ENCODE data around the gene SOX6. TPM values are rescaled to one million over a fixed set of nuclear protein-coding genes. Genes with fewer than 3 reads are reported as not detected.

Gene SOX6
- total RNA-seq, 1 experiment from 2014 or later, result 18.5 TPM

GRCh38 chr11:15969701-15970329 lies 386.5 kb downstream of the SOX6 start:
- Histone ChIP-seq H3K9me3 (replicated peaks) (no peaks in the 10 kb centered on the region), H3K36me3 (no peaks in the 10 kb centered on the region), H3K4me3 (peak overlapping the region; percentile 3), H3K27me3 (replicated peaks) (no peaks in the 10 kb centered on the region), H3K27ac (peak overlapping the region; percentile 94), H3K4me1 (replicated peaks) (peaks cover 40% of the 10 kb centered on the region)
- peak in 1 of 2 experiments; percentile 73 for DNase-seq (ENCODE audit: low read depth in 1 of 2, low spot score in 2 of 2)

DNA sequence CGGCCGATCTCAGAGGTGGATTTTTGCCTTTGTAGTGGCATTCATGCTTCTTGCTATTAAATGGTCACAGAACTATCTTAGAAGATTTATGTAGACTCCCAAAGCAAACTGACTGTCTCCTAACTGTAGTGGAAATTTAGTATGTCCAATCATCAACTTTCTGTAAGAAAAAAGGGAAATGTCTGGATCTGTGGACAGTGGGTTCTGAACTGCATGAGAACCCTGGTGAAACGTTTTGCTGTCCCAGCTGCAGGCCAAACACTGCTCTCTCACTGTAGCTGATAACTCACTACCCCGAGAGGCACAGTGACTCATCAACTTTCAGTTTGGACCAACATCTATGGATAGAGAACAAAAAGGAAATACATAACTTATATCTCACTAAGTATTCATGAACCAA lies 387.1 kb downstream of the SOX6 start:
- H3K36me3 ChIP-seq, result no peaks in the 10 kb centered on the region
- H3K4me3 ChIP-seq, result peak overlapping the region; percentile 3; the same call in 1 of the 2 replicates
- peak overlapping the region; percentile 94 for H3K27ac ChIP-seq
- no peaks in the 10 kb centered on the region for H3K27me3 ChIP-seq (replicated peaks)
- no peaks in the 10 kb centered on the region for H3K9me3 ChIP-seq (replicated peaks)
- DNase-seq (ENCODE audit: low read depth in 1 of 2, low spot score in 2 of 2), result peak; percentile 84 to 87
- H3K4me1 ChIP-seq (replicated peaks), result peaks cover 42% of the 10 kb centered on the region

- Histone ChIP-seq H3K27me3 (replicated peaks) (no peaks in the 10 kb centered on the region), H3K4me1 (replicated peaks) (peaks cover 47% of the 10 kb centered on the region), H3K27ac (peak overlapping the region; percentile 94), H3K36me3 (no peaks in the 10 kb centered on the region), H3K9me3 (replicated peaks) (no peaks in the 10 kb centered on the region), H3K4me3 (no peak overlapping the region)
- peak in 1 of 2 experiments; percentile 56 for DNase-seq (ENCODE audit: low read depth in 1 of 2, low spot score in 2 of 2)
Observed at GRCh38 chr11:15968461-15969130, 387.8 kb downstream of the SOX6 start.

DNA sequence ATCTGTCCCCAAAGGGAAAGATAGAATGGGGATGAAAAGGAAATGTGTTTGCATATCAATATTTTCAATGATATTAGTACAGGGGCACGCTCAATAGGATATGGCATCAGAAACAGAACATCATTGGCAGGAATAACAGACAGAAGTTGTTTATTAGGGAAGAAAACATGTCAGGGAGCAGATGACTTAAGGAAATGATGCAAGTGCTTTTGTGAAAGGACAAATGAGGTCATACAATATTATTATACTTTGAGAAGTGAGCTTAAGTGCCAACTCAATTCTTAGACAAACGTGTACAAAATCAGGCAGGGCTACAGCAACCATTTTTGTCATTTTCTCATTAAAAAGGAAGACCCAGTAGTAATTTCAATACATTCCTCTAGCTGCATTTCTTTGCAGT lies 388.4 kb downstream of the SOX6 start:
- Histone ChIP-seq H3K4me1 (replicated peaks) (peaks cover 47% of the 10 kb centered on the region), H3K27me3 (replicated peaks) (no peaks in the 10 kb centered on the region), H3K9me3 (replicated peaks) (no peaks in the 10 kb centered on the region), H3K27ac (peak overlapping the region; percentile 94), H3K36me3 (no peaks in the 10 kb centered on the region), H3K4me3 (no peak overlapping the region)
- DNase-seq (ENCODE audit: low read depth in 1 of 2, low spot score in 2 of 2), result no peak

- Histone ChIP-seq H3K9me3 (replicated peaks) (no peaks in the 10 kb centered on the region), H3K4me1 (replicated peaks) (peaks cover 47% of the 10 kb centered on the region), H3K27me3 (replicated peaks) (no peaks in the 10 kb centered on the region), H3K36me3 (no peaks in the 10 kb centered on the region), H3K27ac (peak overlapping the region; percentile 94), H3K4me3 (no peak overlapping the region)
- no peak for DNase-seq (ENCODE audit: low read depth in 1 of 2, low spot score in 2 of 2)
Observed at GRCh38 chr11:15967166-15967565, 389.2 kb downstream of the SOX6 start.

- H3K27ac ChIP-seq, result no peak overlapping the region
- H3K4me3 ChIP-seq, result no peak overlapping the region
- no peaks in the 10 kb centered on the region for H3K36me3 ChIP-seq
- H3K4me1 ChIP-seq (replicated peaks), result peaks cover 45% of the 10 kb centered on the region
- no peak for DNase-seq (ENCODE audit: low read depth in 1 of 2, low spot score in 2 of 2)
- H3K9me3 ChIP-seq (replicated peaks), result no peaks in the 10 kb centered on the region
- H3K27me3 ChIP-seq (replicated peaks), result no peaks in the 10 kb centered on the region
Observed at GRCh38 chr11:15965562-15966250, 390.6 kb downstream of the SOX6 start.

- H3K4me1 ChIP-seq (replicated peaks), result peaks cover 21% of the 10 kb centered on the region
- no peaks in the 10 kb centered on the region for H3K36me3 ChIP-seq
- no peaks in the 10 kb centered on the region for H3K9me3 ChIP-seq (replicated peaks)
- DNase-seq (ENCODE audit: low read depth in 1 of 2, low spot score in 2 of 2), result no peak
- H3K27ac ChIP-seq, result no peak overlapping the region
- H3K27me3 ChIP-seq (replicated peaks), result no peaks in the 10 kb centered on the region
- no peak overlapping the region for H3K4me3 ChIP-seq
Observed at GRCh38 chr11:15963266-15963665, 393.1 kb downstream of the SOX6 start.

GRCh38 chr11:15958910-15959309 lies 397.4 kb downstream of the SOX6 start:
- H3K27ac ChIP-seq, result no peak overlapping the region
- peaks cover 10% of the 10 kb centered on the region for H3K4me1 ChIP-seq (replicated peaks)
- H3K4me3 ChIP-seq, result no peak overlapping the region
- no peaks in the 10 kb centered on the region for H3K36me3 ChIP-seq
- DNase-seq (ENCODE audit: low read depth in 1 of 2, low spot score in 2 of 2), result no peak
- H3K9me3 ChIP-seq (replicated peaks), result no peaks in the 10 kb centered on the region; the same call in 1 of the 2 replicates
- no peaks in the 10 kb centered on the region for H3K27me3 ChIP-seq (replicated peaks)

DNA sequence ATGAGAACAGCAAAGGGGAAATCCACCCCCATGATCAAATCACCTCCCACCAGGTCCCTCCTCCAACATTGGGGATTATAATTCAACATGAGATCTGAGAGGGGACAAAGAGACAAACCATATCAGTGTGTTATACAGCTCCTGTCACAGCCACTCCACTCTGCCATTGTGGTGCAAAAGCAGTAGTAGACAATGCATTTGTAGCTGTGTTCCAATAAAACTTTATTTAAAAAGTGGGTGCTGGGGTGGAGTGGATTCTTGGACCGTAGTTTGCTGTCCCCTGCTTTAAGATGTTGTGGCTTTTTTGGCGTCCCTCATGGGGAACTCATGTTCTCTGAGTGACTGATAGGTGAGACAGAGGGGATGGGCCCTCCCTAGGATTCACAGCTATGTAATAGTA lies 399.1 kb downstream of the SOX6 start:
- Histone ChIP-seq H3K36me3 (no peaks in the 10 kb centered on the region), H3K9me3 (replicated peaks) (no peaks in the 10 kb centered on the region; the same call in 1 of the 2 replicates), H3K4me1 (replicated peaks) (peaks cover 9% of the 10 kb centered on the region), H3K27me3 (replicated peaks) (no peaks in the 10 kb centered on the region), H3K27ac (no peak overlapping the region), H3K4me3 (no peak overlapping the region)
- no peak for DNase-seq (ENCODE audit: low read depth in 1 of 2, low spot score in 2 of 2)

DNA sequence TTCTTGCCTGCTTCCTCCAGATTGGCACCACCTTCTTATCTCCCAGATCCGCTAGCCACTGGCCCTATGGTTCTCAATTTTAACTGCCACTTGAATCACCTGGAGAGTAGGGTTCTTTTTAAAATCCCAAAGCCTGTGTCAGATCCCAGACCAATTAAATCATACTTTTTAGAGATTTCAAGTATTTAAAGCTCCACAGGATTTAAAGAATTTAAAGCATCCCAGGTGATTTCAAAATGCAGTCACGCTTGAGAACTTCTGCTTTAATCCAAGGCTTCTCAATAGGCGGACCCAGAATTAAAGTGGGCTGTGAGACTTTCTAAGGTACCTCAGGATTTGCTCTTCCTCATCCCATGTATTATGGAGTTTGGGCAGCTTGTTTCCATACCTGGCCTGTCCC lies 400.0 kb downstream of the SOX6 start:
- Histone ChIP-seq H3K36me3 (no peaks in the 10 kb centered on the region), H3K27ac (no peak overlapping the region), H3K4me1 (replicated peaks) (peaks cover 9% of the 10 kb centered on the region), H3K4me3 (no peak overlapping the region), H3K9me3 (replicated peaks) (no peaks in the 10 kb centered on the region; the same call in 1 of the 2 replicates), H3K27me3 (replicated peaks) (no peaks in the 10 kb centered on the region)
- no peak for DNase-seq (ENCODE audit: low read depth in 1 of 2, low spot score in 2 of 2)

DNA sequence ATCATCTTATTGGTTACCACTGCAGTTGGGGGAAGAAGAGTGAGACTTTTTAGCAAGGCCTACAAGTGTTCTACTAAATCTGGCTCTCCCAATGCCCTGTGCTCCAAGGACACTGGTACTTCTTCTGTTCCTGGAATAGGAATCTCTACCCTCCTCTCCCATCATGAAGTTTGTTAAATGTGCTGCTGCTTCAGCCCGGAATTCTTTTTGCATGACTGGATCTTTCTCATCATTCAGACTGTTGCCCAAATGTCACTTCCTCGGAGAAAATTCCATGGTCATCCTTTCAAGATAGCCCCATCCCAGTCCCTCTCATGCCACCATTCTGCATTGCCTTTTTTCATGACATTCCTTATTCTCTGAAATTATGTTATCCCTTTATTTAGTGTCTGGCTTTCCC lies 400.8 kb downstream of the SOX6 start:
- Histone ChIP-seq H3K36me3 (no peaks in the 10 kb centered on the region), H3K4me3 (no peak overlapping the region), H3K27ac (no peak overlapping the region), H3K4me1 (replicated peaks) (peaks cover 9% of the 10 kb centered on the region), H3K27me3 (replicated peaks) (no peaks in the 10 kb centered on the region), H3K9me3 (replicated peaks) (no peaks in the 10 kb centered on the region; the same call in 1 of the 2 replicates)
- peak in 1 of 2 experiments; percentile 51 for DNase-seq (ENCODE audit: low read depth in 1 of 2, low spot score in 2 of 2)

- peaks cover 8% of the 10 kb centered on the region for H3K9me3 ChIP-seq (replicated peaks)
- DNase-seq (ENCODE audit: low read depth in 1 of 2, low spot score in 2 of 2), result peak in 1 of 2 experiments; percentile 36
- H3K4me3 ChIP-seq, result no peak overlapping the region
- H3K27me3 ChIP-seq (replicated peaks), result no peaks in the 10 kb centered on the region
- no peaks in the 10 kb centered on the region for H3K36me3 ChIP-seq
- H3K27ac ChIP-seq, result no peak overlapping the region
- no peaks in the 10 kb centered on the region for H3K4me1 ChIP-seq (replicated peaks)
Observed at GRCh38 chr11:15947681-15948648, 408.4 kb downstream of the SOX6 start.

DNA sequence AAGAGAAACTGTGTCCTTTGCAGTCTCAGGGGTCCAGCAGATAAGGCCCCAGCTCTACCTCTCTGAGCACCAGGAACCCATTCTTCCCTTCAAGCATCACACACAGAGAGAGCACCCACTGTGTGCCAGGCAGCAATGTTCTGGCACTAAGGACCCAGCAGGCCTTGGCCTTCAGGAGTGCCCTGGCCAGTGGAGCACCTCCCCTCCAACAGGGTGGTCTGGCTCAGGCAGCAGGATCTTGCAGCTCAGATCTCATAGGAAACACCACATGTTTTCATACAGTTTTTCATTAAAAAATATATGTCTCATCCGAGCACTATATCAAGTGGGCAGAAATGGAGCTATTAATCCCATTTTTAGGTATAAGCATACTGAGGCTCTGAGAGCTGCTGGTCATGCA lies 410.6 kb downstream of the SOX6 start:
- no peaks in the 10 kb centered on the region for H3K36me3 ChIP-seq
- H3K27me3 ChIP-seq (replicated peaks), result no peaks in the 10 kb centered on the region
- peak in 1 of 2 experiments; percentile 25 for DNase-seq (ENCODE audit: low read depth in 1 of 2, low spot score in 2 of 2)
- H3K4me3 ChIP-seq, result no peak overlapping the region
- H3K4me1 ChIP-seq (replicated peaks), result no peaks in the 10 kb centered on the region
- no peak overlapping the region for H3K27ac ChIP-seq
- H3K9me3 ChIP-seq (replicated peaks), result peaks cover 8% of the 10 kb centered on the region

Measured in SJSA1 (cell line).